GM19455 (cell line): ENCODE measurements around the gene TLE6.
"Not testable (repeated sequence)": the region's sequence is repeated elsewhere in the genome, so short reads cannot be mapped to it uniquely, and the experiment has no call there.

Source experiments
- ATAC-seq: cut with Tn5 transposase; IDR thresholded peaks from one replicate; pipeline ENCODE4 v1.9.1; 2021; ENCODE audit not compliant: unreplicated experiment

Gene TLE6

GRCh38 chr19:3027292-3027691 is 49.9 kb downstream of the TLE6 start:
- no peak for ATAC-seq

- ATAC-seq, result no peak
Measured at GRCh38 chr19:3027981-3028304, 50.6 kb downstream of the TLE6 start.

GRCh38 chr19:3028305-3029064 is 51.1 kb downstream of the TLE6 start:
- ATAC-seq, result no peak

GRCh38 chr19:3029065-3029923 is 51.9 kb downstream of the TLE6 start, which contains the start of gene TLE2:
Gene TLE2 (minus strand): TSS chr19:3029280. CDS start chr19:3028904, 376 bp downstream.
- no peak for ATAC-seq

- ATAC-seq, result no peak
Measured at GRCh38 chr19:3031607-3031867, 54.2 kb downstream of the TLE6 start.

GRCh38 chr19:3033595-3034405 is 56.4 kb downstream of the TLE6 start:
- ATAC-seq, result no peak

GRCh38 chr19:3034406-3034655 is 57.0 kb downstream of the TLE6 start:
- ATAC-seq, result no peak

GRCh38 chr19:3034656-3035541 is 57.5 kb downstream of the TLE6 start:
- ATAC-seq, result no peak

GRCh38 chr19:3035542-3036118 is 58.3 kb downstream of the TLE6 start:
- peak; percentile 66 for ATAC-seq

- peak; percentile 53 for ATAC-seq
Measured at GRCh38 chr19:3036119-3036976, 59.0 kb downstream of the TLE6 start.

- ATAC-seq, result not testable (repeated sequence)
Measured at GRCh38 chr19:3036977-3037544, 59.7 kb downstream of the TLE6 start.

- no peak for ATAC-seq
Measured at GRCh38 chr19:3038214-3038613, 60.9 kb downstream of the TLE6 start.

- ATAC-seq, result no peak
Measured at GRCh38 chr19:3039125-3039524, 61.8 kb downstream of the TLE6 start.

- ATAC-seq, result no peak
Measured at GRCh38 chr19:3039641-3040077, 62.3 kb downstream of the TLE6 start.

- no peak for ATAC-seq
Measured at GRCh38 chr19:3041327-3041726, 64.0 kb downstream of the TLE6 start.

- no peak for ATAC-seq
Measured at GRCh38 chr19:3041761-3042620, 64.6 kb downstream of the TLE6 start.

GRCh38 chr19:3042621-3043267 is 65.4 kb downstream of the TLE6 start:
- no peak for ATAC-seq
